Right hindlimb (tissue), 1 donor: ENCODE measurements around the gene GSG1L.

ENCODE experiments used
- DNase-seq: peaks from one replicate; pipeline ENCODE4 v3.0.0-alpha.2; 2018

GSG1L gene

DNA sequence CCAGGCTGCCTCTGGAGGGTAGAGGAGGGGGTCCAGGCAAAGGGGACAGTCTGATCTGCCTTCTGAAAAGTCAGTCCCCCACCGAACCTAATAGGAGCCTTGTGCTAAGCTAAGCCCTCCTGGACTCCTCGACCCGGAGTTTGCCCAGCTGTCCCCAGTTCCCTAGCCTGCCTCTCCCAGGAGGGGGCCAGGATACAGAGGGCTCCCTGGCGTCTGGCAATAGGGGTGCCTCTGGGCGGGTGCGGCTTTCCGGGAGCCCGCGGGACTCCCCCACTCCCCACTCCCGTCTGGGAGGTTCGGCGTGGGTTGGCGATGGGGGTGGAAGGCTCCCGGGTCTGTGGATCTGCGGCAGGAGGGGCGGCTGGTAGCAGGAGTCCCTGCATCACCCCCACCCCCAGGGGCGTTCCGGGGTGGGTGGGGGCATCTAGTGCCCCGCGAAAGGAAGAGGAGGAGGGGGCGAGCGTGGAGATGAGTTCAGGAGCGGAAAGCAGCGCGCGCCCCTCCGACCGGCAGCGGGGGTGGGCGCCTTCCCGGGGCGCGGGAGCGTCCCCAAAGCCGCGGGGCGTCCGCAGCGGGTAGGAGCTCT lies 1.2 kb downstream of the GSG1L start:
- no peak for DNase-seq

DNA sequence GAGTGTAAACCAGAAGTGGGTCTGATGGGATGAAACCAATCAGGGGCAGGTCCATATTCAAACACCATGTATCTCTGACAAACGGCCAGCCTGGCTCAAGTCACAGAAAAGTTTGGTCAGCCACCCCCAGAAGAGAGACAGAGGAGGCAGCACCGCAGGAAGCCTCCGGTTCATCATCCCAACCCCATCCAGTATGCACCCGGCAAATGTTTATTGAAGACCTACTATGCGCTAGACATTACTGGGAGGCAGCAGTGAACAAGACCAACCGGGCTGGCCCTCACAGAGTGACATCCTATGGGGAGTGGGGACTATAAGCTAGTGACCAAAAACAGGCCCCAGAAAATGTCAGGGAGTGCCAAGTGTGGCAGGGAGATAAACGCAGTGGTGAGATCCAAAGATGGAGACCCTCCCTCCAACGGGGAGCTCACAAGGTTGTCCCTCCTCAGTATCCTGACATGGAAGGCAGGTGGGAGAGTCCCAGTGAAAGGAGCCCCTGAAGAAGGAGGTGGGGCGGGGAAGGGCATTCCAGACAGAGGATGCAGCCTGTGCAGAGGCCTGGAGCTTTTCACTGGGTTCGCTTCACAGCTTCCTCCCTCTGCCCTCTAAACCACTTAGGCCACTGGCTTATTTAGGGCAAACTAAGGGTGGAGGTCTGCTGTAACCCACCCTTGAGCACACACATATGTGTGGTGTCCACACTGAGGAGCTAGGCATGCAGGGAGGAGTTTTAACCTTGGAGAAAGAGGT lies 2.0 kb downstream of the GSG1L start:
- DNase-seq: no peak

- no peak for DNase-seq
Measured at GRCh38 chr16:28059841-28060575, 3.5 kb downstream of the GSG1L start.

GRCh38 chr16:28058839-28059589 lies 4.5 kb downstream of the GSG1L start:
- DNase-seq: no peak

DNA sequence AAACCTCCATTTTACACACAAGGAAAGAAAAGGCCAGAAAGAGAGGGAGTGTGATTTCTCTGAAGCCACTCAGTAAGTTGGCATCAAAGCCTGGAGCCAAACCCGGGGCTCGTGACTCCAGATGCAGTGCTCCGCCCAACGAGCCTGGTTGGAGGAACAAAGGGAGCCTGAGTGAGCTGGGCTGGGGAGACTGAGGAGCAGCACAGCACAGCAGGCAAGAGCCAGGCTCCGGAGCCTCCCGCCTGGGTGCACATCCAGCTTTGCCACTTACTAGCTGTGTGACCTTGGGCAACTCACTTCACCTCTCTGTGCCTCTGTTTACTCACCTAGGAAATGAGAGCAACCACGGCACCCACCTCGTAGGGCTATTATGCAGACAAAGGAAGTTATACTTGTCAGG lies 5.6 kb downstream of the GSG1L start:
- DNase-seq: no peak

DNA sequence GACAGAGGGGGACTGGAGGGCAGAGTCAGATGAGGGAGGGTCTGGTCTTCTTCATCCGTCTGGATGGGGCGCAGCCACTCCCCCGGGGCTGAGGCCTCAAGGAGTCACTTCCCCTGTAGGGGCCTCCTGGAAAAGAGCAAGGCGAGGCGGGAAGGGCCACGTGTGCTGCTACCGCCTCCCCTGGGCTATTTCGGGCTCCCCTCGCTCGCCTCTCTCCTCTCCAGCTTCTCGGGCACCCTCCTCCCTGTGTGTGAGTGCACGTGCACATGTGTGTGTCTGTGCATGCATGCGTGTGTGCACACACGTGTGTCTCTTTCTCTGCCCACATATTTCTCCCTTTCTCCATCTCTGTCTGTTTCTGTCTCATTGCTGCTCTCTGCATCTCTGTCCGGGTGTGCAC lies 10.1 kb downstream of the GSG1L start:
- DNase-seq: no peak

- no peak for DNase-seq
Measured at GRCh38 chr16:28052274-28053128, 11.0 kb downstream of the GSG1L start.

DNA sequence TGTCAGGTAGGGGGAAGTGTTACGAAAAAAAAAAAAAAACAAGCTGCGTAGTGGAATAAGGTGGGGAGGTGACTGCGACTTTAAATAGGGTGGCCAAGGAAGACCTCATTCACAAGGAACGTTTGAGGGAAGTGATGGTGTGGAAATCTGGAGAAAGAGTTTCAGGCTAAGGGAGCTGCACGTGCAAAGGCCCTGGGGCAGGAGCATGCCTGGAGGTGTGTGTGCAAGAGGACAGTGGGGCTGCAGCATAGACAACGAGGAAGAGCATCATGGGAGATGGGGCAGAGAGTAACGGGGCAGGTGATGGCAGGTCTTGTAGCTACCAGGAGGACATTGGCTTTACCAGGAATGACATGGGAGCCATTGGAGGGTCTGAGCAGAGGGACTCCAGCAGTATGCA lies 12.0 kb downstream of the GSG1L start:
- no peak for DNase-seq

GRCh38 chr16:28042811-28043210 lies 20.7 kb downstream of the GSG1L start:
- DNase-seq: no peak

DNA sequence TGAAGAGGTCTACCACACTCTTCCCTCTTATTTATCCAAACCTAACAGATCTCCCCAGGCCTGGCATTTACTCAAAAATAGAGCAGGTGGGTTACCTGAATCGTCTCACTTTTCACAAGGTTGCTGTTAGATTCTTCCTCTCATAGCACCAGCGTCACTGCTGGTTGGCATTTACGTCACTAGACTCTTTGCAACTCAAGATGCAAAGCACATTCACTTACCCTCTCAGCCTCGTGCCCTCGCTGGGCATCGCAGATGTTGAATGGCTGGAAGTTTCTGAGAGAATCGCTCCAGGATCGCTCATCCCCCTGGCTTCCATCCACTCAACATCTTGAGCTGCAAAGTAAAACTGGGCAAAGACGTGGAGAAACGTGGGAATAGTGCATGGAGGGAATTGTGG lies 21.9 kb downstream of the GSG1L start:
- DNase-seq: no peak

GRCh38 chr16:28040039-28040438 lies 23.5 kb downstream of the GSG1L start:
- no peak for DNase-seq

GRCh38 chr16:28039493-28039892 lies 24.0 kb downstream of the GSG1L start:
- DNase-seq: no peak

DNA sequence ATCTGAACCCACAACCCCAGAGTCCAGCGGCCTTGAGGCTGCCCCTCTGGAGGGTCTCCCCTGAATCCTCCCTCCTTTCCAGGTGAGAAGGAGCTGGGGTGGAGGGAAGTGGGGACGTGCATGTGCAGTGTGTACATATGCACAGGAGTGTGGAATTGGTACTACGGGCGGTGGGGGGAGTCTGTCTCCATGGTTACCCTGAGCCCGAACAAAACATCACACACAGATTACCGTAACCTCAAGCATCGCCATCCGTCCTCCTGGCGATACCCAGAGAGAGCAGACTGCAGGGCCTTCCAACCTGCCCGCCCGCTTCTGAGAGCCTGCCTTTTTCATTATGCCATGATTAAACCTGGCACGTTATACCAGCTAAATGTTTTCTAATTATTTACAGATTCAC lies 25.1 kb downstream of the GSG1L start:
- no peak for DNase-seq

- no peak for DNase-seq
Measured at GRCh38 chr16:28035866-28036393, 27.6 kb downstream of the GSG1L start.

GRCh38 chr16:28033870-28034269 lies 29.6 kb downstream of the GSG1L start:
- DNase-seq: no peak

DNA sequence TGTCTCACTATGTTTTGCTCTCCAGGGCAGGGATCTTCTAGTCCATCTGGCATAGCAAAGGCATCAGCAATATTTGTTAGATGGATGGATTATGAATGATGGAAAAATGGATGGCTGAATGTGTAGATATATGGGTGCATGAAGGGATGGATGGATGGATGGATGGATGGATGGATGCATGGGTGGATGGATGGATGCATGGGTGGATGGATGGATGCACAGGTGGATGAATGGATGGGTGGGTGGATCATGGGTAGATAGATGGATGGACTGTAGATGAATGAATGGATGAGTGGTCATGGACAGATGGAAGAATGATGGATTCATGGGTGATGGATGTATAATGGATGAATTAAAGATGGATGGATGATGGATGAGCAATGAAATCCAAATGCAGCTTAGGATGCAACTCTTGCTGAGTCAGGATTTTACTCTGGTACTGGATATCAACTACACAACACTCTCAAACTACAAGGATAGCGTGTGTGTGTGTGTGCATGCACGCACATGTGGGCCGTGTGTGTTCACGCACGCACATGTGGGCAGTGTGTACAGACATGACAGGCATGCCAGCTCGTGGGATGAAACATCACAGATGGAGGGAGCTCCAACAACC lies 34.0 kb downstream of the GSG1L start:
- no peak for DNase-seq

DNA sequence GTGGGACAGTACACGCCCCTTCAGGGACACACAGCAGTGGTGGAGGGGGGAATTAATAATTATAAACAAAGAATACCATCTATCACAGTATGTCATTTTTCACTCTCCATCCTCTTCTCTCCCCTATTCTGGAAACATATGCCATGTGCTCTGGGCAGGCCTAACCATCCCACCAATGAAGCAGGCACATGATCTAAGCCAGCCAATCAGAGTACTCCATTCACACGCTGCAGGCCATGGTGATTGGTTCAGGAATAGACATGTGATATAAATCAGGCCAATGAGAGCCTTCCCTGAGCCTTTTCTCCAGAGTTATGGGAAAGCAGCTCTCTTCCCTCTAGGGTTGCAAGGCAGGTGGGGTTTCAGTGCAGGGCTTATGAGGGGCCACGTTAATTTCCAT lies 36.5 kb downstream of the GSG1L start:
- DNase-seq: no peak

- DNase-seq: no peak
Measured at GRCh38 chr16:28025631-28026030, 37.9 kb downstream of the GSG1L start.

GRCh38 chr16:28019218-28019617 lies 44.3 kb downstream of the GSG1L start:
- no peak for DNase-seq

DNA sequence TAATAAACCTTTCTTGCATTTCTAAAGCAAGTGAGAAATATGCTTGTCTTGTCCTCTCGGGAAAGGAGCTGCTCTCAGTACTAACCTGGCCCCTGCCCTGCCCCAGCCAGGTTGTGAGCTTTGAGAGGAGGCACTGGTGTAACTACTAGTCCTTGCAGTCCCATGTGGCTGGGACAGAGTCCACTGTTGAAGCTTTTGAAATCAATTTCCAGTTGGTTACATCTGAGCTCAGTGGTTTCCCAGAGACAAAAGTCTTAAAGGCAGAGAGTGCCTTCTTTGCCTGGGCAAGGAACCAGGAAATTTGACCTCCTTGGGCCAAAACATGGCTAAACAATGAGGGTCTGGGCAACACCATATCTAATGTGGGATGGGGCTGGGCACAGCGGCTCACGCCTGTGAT lies 48.7 kb downstream of the GSG1L start:
- no peak for DNase-seq

DNA sequence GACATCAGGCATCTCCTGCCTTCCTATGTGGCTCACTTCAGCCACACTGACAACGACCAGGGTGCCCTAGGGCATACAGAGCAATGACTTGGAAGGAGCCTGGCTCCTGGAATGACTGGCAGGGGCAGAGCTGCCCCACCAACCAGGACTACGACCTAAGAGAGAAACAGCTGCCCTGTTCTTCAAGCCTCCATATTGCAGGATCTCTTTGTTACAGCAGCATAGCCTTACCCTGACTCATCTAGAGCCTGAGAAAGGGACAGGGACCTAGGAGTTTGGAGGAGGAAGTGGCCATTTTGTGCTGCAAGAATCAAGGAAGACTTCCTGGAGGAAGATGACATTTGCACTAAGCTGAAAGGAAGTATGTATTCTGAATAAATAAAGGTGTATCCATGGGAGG lies 49.6 kb downstream of the GSG1L start:
- no peak for DNase-seq

DNA sequence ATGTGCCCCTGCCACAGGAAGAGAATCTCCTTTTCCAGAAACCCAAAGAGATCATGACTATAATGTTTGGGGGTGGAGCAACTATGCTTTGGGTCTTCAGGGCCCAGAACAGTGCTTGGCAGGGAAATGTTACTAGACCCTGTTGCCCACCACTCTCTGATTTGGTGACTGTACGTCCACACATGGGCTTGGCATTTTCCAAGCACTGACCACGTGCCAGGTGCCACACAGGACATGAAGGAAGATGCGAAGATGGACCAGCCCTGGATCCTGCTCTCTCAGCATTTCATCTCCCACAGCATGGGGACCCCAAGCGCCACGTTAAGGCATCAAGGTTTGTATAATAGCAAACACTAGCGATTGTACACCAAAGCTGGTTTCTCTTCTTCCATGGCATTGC lies 50.1 kb downstream of the GSG1L start:
- DNase-seq: no peak
